HAP-1 (cell line): ENCODE results near the gene CXorf65.
A peak's percentile ranks its signal among the peaks of the same experiment; 100 is the strongest.

Source experiments
- DNase-seq, 2 experiments: peaks; one replicate each; pipeline ENCODE4 v3.0.0-alpha.2; 2016 to 2020; ENCODE audit warnings: low spot score in 2 of 2
- H3K27me3 ChIP-seq: fragments of 250-450 bp; sonication (Bioruptor Pico); 2 replicates; pipeline ENCODE4 v1.5.1; 2020; ENCODE audit warnings: low read depth, mild to moderate bottlenecking, moderate library complexity
- H3K36me3 ChIP-seq: fragments of 250-450 bp; sonication (Bioruptor Pico); replicated peaks from 2 replicates; pipeline ENCODE4 v1.5.1; 2020; ENCODE audit warnings: mild to moderate bottlenecking
- H3K4me1 ChIP-seq: fragments of 250-450 bp; sonication (Bioruptor Pico); 2 replicates; pipeline ENCODE4 v1.5.1; 2020; ENCODE audit warnings: mild to moderate bottlenecking
- H3K4me3 ChIP-seq: fragments of 250-450 bp; sonication (Bioruptor Pico); 2 replicates; pipeline ENCODE4 v1.5.1; 2020; ENCODE audit warnings: mild to moderate bottlenecking, moderate library complexity
- H3K9me3 ChIP-seq: fragments of 250-450 bp; sonication (Bioruptor Pico); 2 replicates; pipeline ENCODE4 v1.5.1; 2020; ENCODE audit warnings: mild to moderate bottlenecking, moderate library complexity
- in situ Hi-C: fragments of 300-500 bp; cut with MboI; formaldehyde crosslinking; loops from 3 replicates; pipeline ENCODE4 v1.14.3; 2020; ENCODE audit warnings: low sequenced_read_pairs, inconsistent platforms, mixed read lengths

Gene CXorf65

DNA sequence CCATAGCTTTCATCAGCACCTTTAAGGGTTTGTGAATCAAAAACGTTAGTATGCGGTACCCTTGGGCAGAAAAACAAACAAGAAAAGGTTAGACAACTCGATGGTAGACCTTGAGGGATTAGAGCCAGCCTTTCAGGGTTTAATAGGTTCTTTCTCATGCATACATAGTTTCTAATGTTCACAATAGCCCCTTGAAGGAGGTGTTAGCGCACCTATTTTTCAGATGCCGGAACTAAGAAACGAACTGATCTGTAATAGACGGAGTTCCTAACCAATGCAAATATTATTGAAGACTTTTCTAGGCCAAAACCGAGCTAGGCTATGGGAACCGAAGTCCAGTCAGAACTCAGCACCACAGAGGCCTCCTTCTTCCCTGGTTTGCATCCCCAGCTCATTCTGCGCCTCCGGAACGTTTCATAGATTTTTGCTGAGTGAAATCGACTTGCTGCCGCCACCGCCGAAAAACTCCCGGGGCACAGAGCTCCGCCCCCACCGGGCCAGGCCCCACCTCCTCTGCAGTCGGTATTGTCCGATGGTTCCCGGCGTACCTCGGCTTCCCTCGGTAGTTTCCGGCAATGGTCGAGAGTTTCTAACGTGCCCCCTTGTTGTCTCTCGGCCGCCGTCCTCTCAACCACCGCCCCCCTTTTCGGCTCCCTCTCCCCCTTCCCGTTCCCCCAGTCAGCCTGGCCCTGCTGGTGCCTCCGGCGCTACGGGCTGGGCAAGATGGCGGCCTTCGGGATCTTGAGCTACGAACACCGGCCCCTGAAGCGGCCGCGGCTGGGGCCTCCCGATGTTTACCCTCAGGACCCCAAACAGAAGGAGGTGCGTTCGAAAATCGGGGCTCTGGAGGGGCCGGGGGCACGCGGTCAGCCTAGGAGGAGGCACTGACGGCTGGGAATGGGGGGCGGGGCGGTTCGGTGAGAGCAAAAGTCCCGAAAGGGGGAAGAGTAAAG is 11.8 kb upstream of the CXorf65 start, which contains the start of gene MED12:
MED12 (plus strand) TSS at position 565 of the 953 bp plus-strand sequence; CDS start at position 724, 159 bp downstream.
- peaks cover 18% of the 10 kb centered on the region for H3K4me1 ChIP-seq
- peak within 1 kb of the TSS; percentile 94 for H3K4me3 ChIP-seq
- H3K27me3 ChIP-seq = no peaks in the 10 kb centered on the region
- peaks cover 42% of the 10 kb centered on the region for H3K36me3 ChIP-seq
- H3K9me3 ChIP-seq = no peaks in the 10 kb centered on the region
- DNase-seq = peak; percentile 84 to 94
- in situ Hi-C loops = no loop called here

- H3K9me3 ChIP-seq = no peaks in the 10 kb centered on the region
- peaks cover 32% of the 10 kb centered on the region for H3K36me3 ChIP-seq
- in situ Hi-C loops = no loop called here
- peak in 1 of 2 experiments; percentile 35 for DNase-seq
- H3K4me1 ChIP-seq = peaks cover 18% of the 10 kb centered on the region
- no peaks in the 10 kb centered on the region for H3K27me3 ChIP-seq
- no peak overlapping the region for H3K4me3 ChIP-seq
These were observed 10.8 kb upstream of the CXorf65 start for GRCh38 chrX:71117358-71117757.

- Histone ChIP-seq H3K36me3 (no peaks in the 10 kb centered on the region), H3K4me1 (peaks cover under 1% of the 10 kb centered on the region), H3K4me3 (no peak overlapping the region), H3K27me3 (no peaks in the 10 kb centered on the region), H3K9me3 (no peaks in the 10 kb centered on the region)
- no peak for DNase-seq
- in situ Hi-C loops = no loop called here
These were observed 5.4 kb upstream of the CXorf65 start for GRCh38 chrX:71111921-71112431.

DNA sequence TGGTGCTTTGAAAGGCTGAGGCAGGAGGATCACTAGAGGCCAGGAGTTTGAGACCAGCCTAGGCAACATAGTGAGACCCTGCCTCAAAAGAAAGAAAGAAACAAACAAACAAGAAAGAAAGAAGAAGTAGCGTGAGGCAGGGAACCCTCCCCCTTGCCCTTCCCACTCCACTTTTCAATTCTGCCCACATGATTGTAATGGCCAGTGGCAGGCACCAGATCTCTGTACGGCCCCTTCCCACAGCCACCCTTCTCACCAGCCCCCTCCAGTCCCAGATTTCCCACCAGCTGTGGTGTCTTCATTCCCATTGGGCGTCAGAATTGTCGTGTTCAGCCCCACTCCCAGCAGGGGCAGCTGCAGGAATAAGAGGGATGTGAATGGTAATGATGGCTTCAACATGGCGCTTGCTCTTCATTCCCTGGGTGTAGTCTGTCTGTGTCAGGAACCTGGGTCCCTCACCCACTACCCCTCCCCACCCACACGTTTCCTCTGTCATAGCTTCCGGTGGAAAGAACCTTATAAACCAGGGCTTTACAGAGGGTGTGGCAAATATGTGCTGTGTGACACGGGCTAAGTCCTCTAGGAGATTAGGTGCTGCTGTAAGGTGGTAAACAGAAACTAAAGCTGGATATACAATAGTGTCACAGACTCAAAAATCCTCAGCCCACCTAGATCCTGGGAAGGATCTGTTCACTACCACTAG is 4.8 kb upstream of the CXorf65 start, which contains the start of gene IL2RG:
IL2RG (minus strand) TSS at position 437 of the 703 bp plus-strand sequence; CDS start at position 399, 38 bp downstream.
- Histone ChIP-seq H3K4me3 (no peak within 1 kb of the TSS), H3K9me3 (no peaks in the 10 kb centered on the region), H3K4me1 (no peaks in the 10 kb centered on the region), H3K27me3 (no peaks in the 10 kb centered on the region), H3K36me3 (no peaks in the 10 kb centered on the region)
- in situ Hi-C loops = no loop called here
- DNase-seq = no peak

- Histone ChIP-seq H3K36me3 (no peaks in the 10 kb centered on the region), H3K4me1 (peaks cover 3% of the 10 kb centered on the region), H3K27me3 (no peaks in the 10 kb centered on the region), H3K4me3 (no peak overlapping the region), H3K9me3 (no peaks in the 10 kb centered on the region)
- no peak for DNase-seq
- in situ Hi-C loops = no loop called here
These were observed 2.5 kb upstream of the CXorf65 start for GRCh38 chrX:71109051-71109450.

DNA sequence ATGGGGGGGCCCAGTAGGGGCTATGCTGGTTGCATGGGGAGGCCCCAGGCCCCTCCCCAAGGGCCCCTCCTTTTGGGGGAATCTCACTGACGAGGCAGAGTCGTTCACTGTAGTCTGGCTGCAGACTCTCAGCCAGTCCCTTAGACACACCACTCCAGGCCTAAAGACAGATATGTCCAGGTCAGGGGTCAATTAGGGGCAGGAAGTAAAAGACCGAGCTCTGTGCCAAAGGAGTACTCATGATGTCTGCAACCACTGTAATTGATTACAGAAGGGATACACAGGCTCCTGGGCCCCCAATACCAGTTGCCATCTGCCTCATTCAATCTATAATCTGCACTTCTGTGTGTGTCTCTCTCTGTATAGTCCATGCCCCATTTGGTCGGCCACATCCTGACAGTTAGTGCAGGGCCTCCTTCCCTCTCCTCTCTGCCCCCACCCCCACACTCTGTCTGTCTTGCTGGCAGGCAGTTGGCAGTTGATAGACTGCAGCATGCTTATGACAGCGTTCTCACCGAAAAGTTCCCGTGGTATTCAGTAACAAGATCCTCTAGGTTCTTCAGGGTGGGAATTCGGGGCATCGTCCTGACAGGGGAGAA is 1.3 kb upstream of the CXorf65 start:
- Histone ChIP-seq H3K9me3 (no peaks in the 10 kb centered on the region), H3K27me3 (no peaks in the 10 kb centered on the region), H3K4me1 (peaks cover 11% of the 10 kb centered on the region), H3K4me3 (no peak overlapping the region), H3K36me3 (no peaks in the 10 kb centered on the region)
- no peak for DNase-seq
- in situ Hi-C loops = no loop called here

DNA sequence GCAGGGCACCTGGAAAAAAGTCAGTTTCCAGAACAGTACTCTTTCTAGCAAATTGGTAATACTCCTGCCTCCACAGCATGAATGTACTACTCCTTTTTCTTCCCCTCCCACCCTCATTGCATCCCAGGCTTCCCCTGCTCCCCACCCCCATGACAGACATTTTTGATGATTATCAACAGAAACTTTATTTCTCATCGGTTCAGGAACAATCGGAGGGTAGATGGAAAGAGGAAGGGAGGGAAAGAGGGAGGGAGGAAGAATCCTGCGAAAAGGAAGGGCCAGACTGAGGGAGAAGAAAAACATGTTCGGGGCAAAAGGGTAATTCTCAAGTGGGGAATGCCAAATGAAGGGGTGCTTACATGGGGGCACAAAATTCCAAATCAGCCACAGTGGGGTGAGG is 705 bp upstream of the CXorf65 start:
- Histone ChIP-seq H3K27me3 (no peaks in the 10 kb centered on the region), H3K4me3 (no peak overlapping the region), H3K9me3 (no peaks in the 10 kb centered on the region), H3K4me1 (peaks cover 11% of the 10 kb centered on the region), H3K36me3 (no peaks in the 10 kb centered on the region)
- in situ Hi-C loops = no loop called here
- DNase-seq = no peak

DNA sequence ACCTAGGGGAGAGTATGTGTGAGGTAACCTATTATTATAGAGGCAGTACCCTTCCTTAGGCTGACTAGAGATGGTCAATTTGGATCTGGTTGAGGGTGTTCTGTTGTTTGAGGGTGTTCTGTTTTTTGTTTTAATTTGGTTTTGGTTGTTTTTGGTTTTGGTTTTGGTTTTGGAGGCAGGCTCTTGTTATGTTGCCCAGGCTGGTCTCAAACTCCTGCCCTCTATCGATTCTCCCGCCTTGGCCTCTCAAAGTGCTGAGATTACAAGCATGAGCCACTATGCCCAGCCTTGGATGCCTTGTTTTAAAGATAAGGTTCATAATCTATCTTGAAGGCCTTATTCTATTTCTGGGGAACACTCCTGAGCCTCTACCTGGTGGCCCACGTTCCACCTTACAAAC is 912 bp downstream of the CXorf65 start:
- H3K9me3 ChIP-seq = no peaks in the 10 kb centered on the region
- H3K27me3 ChIP-seq = no peaks in the 10 kb centered on the region
- no peaks in the 10 kb centered on the region for H3K36me3 ChIP-seq
- in situ Hi-C loops = no loop called here
- H3K4me1 ChIP-seq = peaks cover 11% of the 10 kb centered on the region
- DNase-seq = no peak
- H3K4me3 ChIP-seq = no peak overlapping the region

DNA sequence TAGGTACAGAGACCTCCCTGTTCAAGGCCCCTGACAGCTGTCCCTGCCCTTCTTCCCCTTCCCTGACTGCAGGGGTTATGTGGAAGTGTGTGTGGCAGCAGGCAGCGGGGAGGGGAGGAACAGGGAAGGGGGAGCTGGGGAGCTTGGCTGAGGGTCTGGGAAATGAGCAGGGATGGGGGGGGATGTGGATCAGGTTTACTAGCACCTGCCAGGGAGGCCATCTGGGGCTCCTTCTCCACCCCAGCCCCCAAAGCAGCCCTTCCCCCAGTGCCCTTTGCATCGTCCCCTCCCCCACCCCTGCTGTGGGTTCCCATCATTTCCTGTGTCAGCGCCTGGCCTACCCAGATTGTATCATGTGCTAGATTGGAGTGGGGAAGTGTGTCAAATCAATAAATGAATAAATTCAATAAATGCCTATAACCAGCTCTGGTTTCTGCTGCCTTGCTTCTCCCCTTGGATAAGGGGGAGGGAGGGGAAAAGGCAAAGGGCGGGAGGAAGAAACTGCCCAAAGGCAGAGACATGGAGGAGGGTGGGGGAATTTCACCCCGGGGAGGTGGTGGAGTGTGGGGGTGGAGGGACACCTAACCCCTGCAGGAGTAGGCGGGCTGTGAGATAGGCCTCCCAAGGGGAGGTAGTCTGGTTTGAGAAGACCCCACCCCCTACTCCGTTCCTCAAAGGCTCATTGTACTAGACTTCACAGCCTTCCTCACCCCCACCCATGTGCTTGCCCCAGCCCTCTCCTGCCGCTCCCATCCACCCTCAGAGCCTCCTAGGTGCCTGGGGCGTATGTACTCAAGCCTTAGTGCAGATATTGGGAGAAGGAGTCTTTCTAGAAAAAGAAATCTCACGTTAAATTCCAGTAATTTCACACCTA is 3.2 kb downstream of the CXorf65 start:
- peak in 1 of 2 experiments; percentile 65 for DNase-seq
- Histone ChIP-seq H3K27me3 (no peaks in the 10 kb centered on the region), H3K4me3 (no peak overlapping the region), H3K36me3 (no peaks in the 10 kb centered on the region), H3K9me3 (no peaks in the 10 kb centered on the region), H3K4me1 (peaks cover 11% of the 10 kb centered on the region)
- in situ Hi-C loops = no loop called here

DNA sequence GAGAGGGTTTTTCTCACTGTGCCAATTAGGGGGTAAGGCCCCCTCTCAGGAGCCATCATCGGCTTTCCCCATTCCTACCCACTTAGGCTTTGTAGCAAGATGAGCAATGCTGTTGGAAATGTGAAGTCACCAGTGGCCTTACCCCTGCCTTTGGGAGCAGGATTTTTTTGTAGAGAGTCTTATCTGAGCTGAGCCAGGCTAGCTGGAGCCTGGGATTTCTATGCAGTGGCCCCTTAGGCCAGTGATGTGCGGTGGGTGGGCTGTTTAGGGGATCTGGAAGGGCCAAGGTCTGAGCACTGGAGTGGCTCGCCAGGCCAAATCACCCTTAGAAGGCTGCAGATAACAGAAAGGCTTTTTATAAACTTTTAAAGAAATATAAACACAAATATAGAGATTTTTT is 4.2 kb downstream of the CXorf65 start:
- in situ Hi-C loops = no loop called here
- no peak for DNase-seq
- Histone ChIP-seq H3K4me1 (peaks cover 11% of the 10 kb centered on the region), H3K36me3 (no peaks in the 10 kb centered on the region), H3K9me3 (no peaks in the 10 kb centered on the region), H3K27me3 (no peaks in the 10 kb centered on the region), H3K4me3 (no peak overlapping the region)

DNA sequence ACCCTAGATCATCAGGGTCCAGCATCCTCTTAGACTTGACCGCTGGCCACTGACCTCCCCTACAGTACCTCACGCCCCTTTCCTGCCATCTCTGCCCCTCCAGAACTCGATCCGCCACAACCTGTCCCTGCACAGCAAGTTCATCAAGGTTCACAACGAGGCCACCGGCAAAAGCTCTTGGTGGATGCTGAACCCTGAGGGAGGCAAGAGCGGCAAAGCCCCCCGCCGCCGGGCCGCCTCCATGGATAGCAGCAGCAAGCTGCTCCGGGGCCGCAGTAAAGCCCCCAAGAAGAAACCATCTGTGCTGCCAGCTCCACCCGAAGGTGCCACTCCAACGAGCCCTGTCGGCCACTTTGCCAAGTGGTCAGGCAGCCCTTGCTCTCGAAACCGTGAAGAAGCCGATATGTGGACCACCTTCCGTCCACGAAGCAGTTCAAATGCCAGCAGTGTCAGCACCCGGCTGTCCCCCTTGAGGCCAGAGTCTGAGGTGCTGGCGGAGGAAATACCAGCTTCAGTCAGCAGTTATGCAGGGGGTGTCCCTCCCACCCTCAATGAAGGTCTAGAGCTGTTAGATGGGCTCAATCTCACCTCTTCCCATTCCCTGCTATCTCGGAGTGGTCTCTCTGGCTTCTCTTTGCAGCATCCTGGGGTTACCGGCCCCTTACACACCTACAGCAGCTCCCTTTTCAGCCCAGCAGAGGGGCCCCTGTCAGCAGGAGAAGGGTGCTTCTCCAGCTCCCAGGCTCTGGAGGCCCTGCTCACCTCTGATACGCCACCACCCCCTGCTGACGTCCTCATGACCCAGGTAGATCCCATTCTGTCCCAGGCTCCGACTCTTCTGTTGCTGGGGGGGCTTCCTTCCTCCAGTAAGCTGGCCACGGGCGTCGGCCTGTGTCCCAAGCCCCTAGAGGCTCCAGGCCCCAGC is 5.7 kb downstream of the CXorf65 start:
- in situ Hi-C loops = no loop called here
- Histone ChIP-seq H3K4me3 (no peak overlapping the region), H3K4me1 (peaks cover 11% of the 10 kb centered on the region), H3K27me3 (no peaks in the 10 kb centered on the region), H3K9me3 (no peaks in the 10 kb centered on the region), H3K36me3 (no peaks in the 10 kb centered on the region)
- no peak for DNase-seq

DNA sequence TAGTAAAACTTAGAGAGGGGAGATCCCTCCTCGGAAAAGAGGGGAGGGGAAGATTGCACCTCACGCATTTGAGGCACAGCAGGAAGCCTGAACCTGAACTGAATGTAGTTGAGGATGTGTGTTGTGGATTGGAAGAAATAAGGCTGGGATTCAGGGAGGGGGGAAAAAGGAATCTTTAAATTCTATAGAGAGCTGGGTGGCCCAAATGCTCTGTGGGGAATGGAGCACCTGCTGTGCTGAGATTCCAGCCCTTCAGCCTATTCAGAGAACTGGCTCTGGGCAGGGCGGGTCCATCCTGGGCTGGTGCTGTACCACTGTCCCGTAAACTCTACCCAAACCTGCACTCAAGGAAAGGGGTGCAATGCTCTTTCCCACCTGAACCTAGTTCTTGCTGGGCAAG is 6.8 kb downstream of the CXorf65 start:
- in situ Hi-C loops = no loop called here
- no peaks in the 10 kb centered on the region for H3K27me3 ChIP-seq
- no peaks in the 10 kb centered on the region for H3K36me3 ChIP-seq
- peaks cover 15% of the 10 kb centered on the region for H3K4me1 ChIP-seq
- H3K9me3 ChIP-seq = no peaks in the 10 kb centered on the region
- no peak overlapping the region for H3K4me3 ChIP-seq
- DNase-seq = no peak
